H54 (cell line): ENCODE results near the gene ZBTB18.

Experiments
- DNase-seq: peaks from one replicate; pipeline ENCODE4 v3.0.0; 2011; ENCODE audit warnings: low spot score, mixed read lengths; ENCODE audit not compliant: insufficient read length
- FAIRE-seq: peaks from 3 replicates; lab custom pipeline; 2011; peaks lifted over from hg19 to GRCh38; lab: Jason Lieb, UNC
- POLR2A ChIP-seq: IDR thresholded peaks from 2 replicates; pipeline ENCODE4 v1.6.1; 2011; ENCODE audit warnings: low read depth, mild to moderate bottlenecking, low read length

The ZBTB18 gene

GRCh38 chr1:244049162-244050013 lies 1.7 kb upstream of the ZBTB18 start:
- no peak for FAIRE-seq
- TF ChIP-seq POLR2A: no peak
- DNase-seq: no peak

- DNase-seq: no peak
- TF ChIP-seq POLR2A: no peak
- no peak for FAIRE-seq
These were observed 859 bp upstream of the ZBTB18 start for GRCh38 chr1:244050014-244050834.

- no peak for TF ChIP-seq POLR2A
- no peak for FAIRE-seq
- DNase-seq: no peak
These were observed 1.1 kb downstream of the ZBTB18 start for GRCh38 chr1:244052016-244052727.

GRCh38 chr1:244052728-244053312 lies 1.7 kb downstream of the ZBTB18 start:
- no peak for FAIRE-seq
- TF ChIP-seq POLR2A: no peak
- no peak for DNase-seq

GRCh38 chr1:244053831-244054230 lies 2.7 kb downstream of the ZBTB18 start:
- no peak for TF ChIP-seq POLR2A
- no peak for FAIRE-seq

GRCh38 chr1:244054247-244054923 lies 3.3 kb downstream of the ZBTB18 start:
- FAIRE-seq: no peak
- no peak for TF ChIP-seq POLR2A
- DNase-seq: no peak

More at GRCh38 chr1:244053831-244054230, 2.7 kb downstream of the ZBTB18 start:
- DNase-seq: no peak

GRCh38 chr1:244054924-244055263 lies 3.8 kb downstream of the ZBTB18 start:
- no peak for FAIRE-seq

GRCh38 chr1:244056577-244056976 lies 5.5 kb downstream of the ZBTB18 start:
- TF ChIP-seq POLR2A: no peak
- no peak for DNase-seq
- FAIRE-seq: no peak

More at GRCh38 chr1:244054924-244055263, 3.8 kb downstream of the ZBTB18 start:
- TF ChIP-seq POLR2A: no peak
- DNase-seq: no peak

GRCh38 chr1:244057474-244058385 lies 6.6 kb downstream of the ZBTB18 start:
- FAIRE-seq (no peak), DNase-seq (no peak)
- no peak for TF ChIP-seq POLR2A

- FAIRE-seq (no peak), DNase-seq (no peak)
- TF ChIP-seq POLR2A: no peak
These were observed 9.0 kb downstream of the ZBTB18 start for GRCh38 chr1:244060117-244060516.

GRCh38 chr1:244060686-244061085 lies 9.6 kb downstream of the ZBTB18 start:
- DNase-seq (no peak), FAIRE-seq (no peak)
- no peak for TF ChIP-seq POLR2A

GRCh38 chr1:244062156-244062725 lies 11.2 kb downstream of the ZBTB18 start:
- FAIRE-seq: no peak
- no peak for TF ChIP-seq POLR2A
- DNase-seq: no peak
